NB4 (cell line): ENCODE measurements around the gene CD151.

Experiments used
- DNase-seq: peaks from one replicate; pipeline ENCODE4 v3.0.0; 2010; ENCODE audit warnings: low read depth
- H3K4me3 ChIP-seq: one replicate; pipeline ENCODE4 v1.5.1; 2011; ENCODE audit warnings: mild to moderate bottlenecking, low read depth, low read length, moderate library complexity
- CTCF ChIP-seq: IDR thresholded peaks from one replicate; pipeline ENCODE4 v1.5.1; 2012; ENCODE audit warnings: low read depth, low read length
- MAX ChIP-seq: IDR thresholded peaks from 2 replicates; pipeline ENCODE4 v1.6.1; 2011; ENCODE audit warnings: low read depth, low read length
- MYC ChIP-seq: IDR thresholded peaks from 2 replicates; pipeline ENCODE4 v1.6.1; 2011; ENCODE audit warnings: low read depth, low read length
- POLR2A ChIP-seq: IDR thresholded peaks from 2 replicates; pipeline ENCODE4 v1.6.1; 2011; ENCODE audit warnings: mild to moderate bottlenecking; ENCODE audit not compliant: insufficient read length; ENCODE audit errors: extremely low read depth

CD151 gene

GRCh38 chr11:792873-793272 is 39.9 kb upstream of the CD151 start:
- TF ChIP-seq MYC (no peak), MAX (no peak), POLR2A (no peak), CTCF (no peak)
- H3K4me3 ChIP-seq, result no peak overlapping the region
- DNase-seq, result no peak

- H3K4me3 ChIP-seq, result no peak overlapping the region
- TF ChIP-seq POLR2A, result no peak
- no peak for TF ChIP-seq MYC
- no peak for TF ChIP-seq MAX
- TF ChIP-seq CTCF, result no peak
- no peak for DNase-seq
Observed at GRCh38 chr11:793556-793955, 39.2 kb upstream of the CD151 start.

DNA sequence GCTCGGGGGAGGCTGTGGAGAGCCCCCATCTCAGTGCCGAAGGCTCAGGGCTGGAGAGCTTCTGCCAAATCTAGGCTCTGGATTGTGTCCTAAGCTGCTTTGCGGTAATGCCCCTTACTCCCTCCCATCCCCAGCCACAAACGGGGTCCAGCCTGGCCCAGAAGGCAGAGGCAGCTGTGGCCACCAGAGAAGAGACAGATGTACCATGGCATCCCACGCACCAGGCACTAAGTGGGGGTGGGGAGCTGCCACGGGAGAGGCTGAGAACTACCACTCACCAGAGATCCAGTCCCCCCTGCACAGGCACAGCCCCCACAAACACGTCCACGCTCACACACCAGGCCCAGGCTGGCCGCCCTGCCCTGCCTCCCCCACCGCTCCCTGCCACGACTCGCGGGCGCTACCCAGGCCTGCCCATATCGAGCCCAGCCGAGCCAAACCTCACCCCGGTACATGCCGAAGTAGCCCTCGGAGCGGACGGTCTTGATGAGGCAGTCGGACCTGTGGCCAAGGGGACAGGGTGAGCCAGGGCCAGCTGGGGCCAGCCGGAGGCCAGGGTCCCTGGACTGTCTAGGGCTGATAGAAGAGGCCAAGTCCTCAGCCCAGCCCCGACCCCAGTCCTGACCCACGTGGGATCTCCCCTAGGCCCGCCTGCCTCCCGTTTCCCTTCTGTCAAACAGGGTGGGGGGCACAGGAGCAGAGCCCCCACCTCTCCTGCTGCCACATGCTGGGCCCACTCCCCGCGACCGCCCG is 38.6 kb upstream of the CD151 start:
- no peak overlapping the region for H3K4me3 ChIP-seq
- DNase-seq, result no peak
- no peak for TF ChIP-seq MAX
- TF ChIP-seq MYC, result no peak
- no peak for TF ChIP-seq POLR2A
- no peak for TF ChIP-seq CTCF

GRCh38 chr11:794766-795633 is 37.8 kb upstream of the CD151 start:
- TF ChIP-seq MYC (no peak), MAX (no peak), CTCF (no peak), POLR2A (no peak)
- no peak overlapping the region for H3K4me3 ChIP-seq
- DNase-seq, result no peak

GRCh38 chr11:795634-796564 is 36.9 kb upstream of the CD151 start:
- peak; percentile 92 for TF ChIP-seq MAX
- TF ChIP-seq POLR2A, result peak; percentile 24
- TF ChIP-seq CTCF, result no peak
- peak; percentile 90 for DNase-seq
- H3K4me3 ChIP-seq, result peak overlapping the region; percentile 69
